Osteocyte (in vitro differentiated cells): ENCODE results near the gene BLOC1S1. TPM values are rescaled to one million over a fixed set of nuclear protein-coding genes. Genes with fewer than 3 reads are reported as not detected.

Experiments
- DNase-seq: peaks from one replicate; pipeline ENCODE4 v3.0.0; 2021; ENCODE audit warnings: mixed read lengths; ENCODE audit not compliant: unreplicated experiment; ENCODE audit errors: extremely low spot score
- H3K27ac Mint-ChIP-seq: one replicate; pipeline ENCODE4 v1.8.0; 2021; ENCODE audit warnings: mild to moderate bottlenecking, mixed read lengths; ENCODE audit not compliant: unreplicated experiment
- H3K27me3 Mint-ChIP-seq: one replicate; pipeline ENCODE4 v1.8.0; 2021; ENCODE audit warnings: mixed read lengths; ENCODE audit not compliant: unreplicated experiment
- H3K36me3 Mint-ChIP-seq: one replicate; pipeline ENCODE4 v1.8.0; 2021; ENCODE audit warnings: mixed read lengths; ENCODE audit not compliant: unreplicated experiment
- H3K4me1 Mint-ChIP-seq: one replicate; pipeline ENCODE4 v1.8.0; 2021; ENCODE audit warnings: mixed read lengths; ENCODE audit not compliant: unreplicated experiment
- H3K4me3 Mint-ChIP-seq: one replicate; pipeline ENCODE4 v1.8.0; 2021; ENCODE audit warnings: mild to moderate bottlenecking, moderate library complexity, mixed read lengths; ENCODE audit not compliant: unreplicated experiment
- H3K9me3 Mint-ChIP-seq: one replicate; pipeline ENCODE4 v1.8.0; 2021; ENCODE audit warnings: mixed read lengths; ENCODE audit not compliant: unreplicated experiment
- CTCF ChIP-seq: fragments of 200-600 bp; sonication (generic); IDR thresholded peaks from 2 replicates; pipeline ENCODE4 v1.5.0; 2021; ENCODE audit warnings: antibody characterized with exemption, mild to moderate bottlenecking, moderate library complexity
- total RNA-seq: library from RNA; stranded (reverse); gene quantifications from 2 replicates; pipeline ENCODE4 v1.2.1, GENCODE V29; 2021

Gene BLOC1S1
- total RNA-seq, 1 donor from 2014 or later: 103 TPM

GRCh38 chr12:55683676-55684075 is 32.2 kb upstream of the BLOC1S1 start:
- Mint-ChIP-seq H3K27ac (no peak overlapping the region), H3K27me3 (peaks cover 26% of the 10 kb centered on the region), H3K36me3 (no peaks in the 10 kb centered on the region), H3K4me3 (no peak overlapping the region), H3K4me1 (peaks cover 12% of the 10 kb centered on the region), H3K9me3 (no peaks in the 10 kb centered on the region)
- DNase-seq: no peak
- no peak for TF ChIP-seq CTCF

- Mint-ChIP-seq H3K4me3 (no peak overlapping the region), H3K9me3 (no peaks in the 10 kb centered on the region), H3K4me1 (peaks cover 12% of the 10 kb centered on the region), H3K27ac (no peak overlapping the region), H3K36me3 (no peaks in the 10 kb centered on the region), H3K27me3 (peaks cover 18% of the 10 kb centered on the region)
- DNase-seq: no peak
- TF ChIP-seq CTCF: no peak
These were observed 31.0 kb upstream of the BLOC1S1 start for GRCh38 chr12:55684761-55685370.

- Mint-ChIP-seq H3K9me3 (no peaks in the 10 kb centered on the region), H3K4me3 (no peak overlapping the region), H3K36me3 (no peaks in the 10 kb centered on the region), H3K27me3 (peaks cover 16% of the 10 kb centered on the region), H3K4me1 (peaks cover 12% of the 10 kb centered on the region), H3K27ac (no peak overlapping the region)
- no peak for DNase-seq
- no peak for TF ChIP-seq CTCF
These were observed 30.2 kb upstream of the BLOC1S1 start for GRCh38 chr12:55685671-55686070.

- TF ChIP-seq CTCF: no peak
- no peak overlapping the region for H3K4me3 Mint-ChIP-seq
- no peak for DNase-seq
These were observed 29.4 kb upstream of the BLOC1S1 start for GRCh38 chr12:55686366-55687010.

GRCh38 chr12:55687746-55688145 is 28.1 kb upstream of the BLOC1S1 start:
- Mint-ChIP-seq H3K4me3 (no peak overlapping the region), H3K4me1 (no peaks in the 10 kb centered on the region), H3K27ac (no peak overlapping the region), H3K36me3 (no peaks in the 10 kb centered on the region), H3K9me3 (no peaks in the 10 kb centered on the region), H3K27me3 (peaks cover 7% of the 10 kb centered on the region)
- DNase-seq: no peak
- TF ChIP-seq CTCF: no peak

More at GRCh38 chr12:55686366-55687010, 29.4 kb upstream of the BLOC1S1 start:
- H3K36me3 Mint-ChIP-seq: no peaks in the 10 kb centered on the region
- no peak overlapping the region for H3K27ac Mint-ChIP-seq
- H3K27me3 Mint-ChIP-seq: peaks cover 11% of the 10 kb centered on the region
- no peaks in the 10 kb centered on the region for H3K9me3 Mint-ChIP-seq
- peaks cover 5% of the 10 kb centered on the region for H3K4me1 Mint-ChIP-seq
